ENCODE results near the gene KCNE4. TPM values are rescaled to one million over a fixed set of nuclear protein-coding genes. Genes with fewer than 3 reads are reported as not detected.

KCNE4 gene
- total RNA-seq, 1 donor from 2014 or later: 3.5 TPM

GRCh38 chr2:223039618-223040017, 12.4 kb upstream of the KCNE4 start:
- Mint-ChIP-seq H3K27ac (ENCODE audit: unreplicated experiment) (peak overlapping the region; percentile 65), H3K9me3 (ENCODE audit: unreplicated experiment) (peaks cover 4% of the 10 kb centered on the region), H3K36me3 (ENCODE audit: unreplicated experiment) (peaks cover 2% of the 10 kb centered on the region), H3K4me3 (ENCODE audit: unreplicated experiment) (no peak overlapping the region), H3K4me1 (ENCODE audit: unreplicated experiment) (peaks cover 69% of the 10 kb centered on the region), H3K27me3 (ENCODE audit: unreplicated experiment) (no peaks in the 10 kb centered on the region)
- no peak for DNase-seq (ENCODE audit: extremely low spot score, unreplicated experiment)
- TF ChIP-seq, protein P1, sequence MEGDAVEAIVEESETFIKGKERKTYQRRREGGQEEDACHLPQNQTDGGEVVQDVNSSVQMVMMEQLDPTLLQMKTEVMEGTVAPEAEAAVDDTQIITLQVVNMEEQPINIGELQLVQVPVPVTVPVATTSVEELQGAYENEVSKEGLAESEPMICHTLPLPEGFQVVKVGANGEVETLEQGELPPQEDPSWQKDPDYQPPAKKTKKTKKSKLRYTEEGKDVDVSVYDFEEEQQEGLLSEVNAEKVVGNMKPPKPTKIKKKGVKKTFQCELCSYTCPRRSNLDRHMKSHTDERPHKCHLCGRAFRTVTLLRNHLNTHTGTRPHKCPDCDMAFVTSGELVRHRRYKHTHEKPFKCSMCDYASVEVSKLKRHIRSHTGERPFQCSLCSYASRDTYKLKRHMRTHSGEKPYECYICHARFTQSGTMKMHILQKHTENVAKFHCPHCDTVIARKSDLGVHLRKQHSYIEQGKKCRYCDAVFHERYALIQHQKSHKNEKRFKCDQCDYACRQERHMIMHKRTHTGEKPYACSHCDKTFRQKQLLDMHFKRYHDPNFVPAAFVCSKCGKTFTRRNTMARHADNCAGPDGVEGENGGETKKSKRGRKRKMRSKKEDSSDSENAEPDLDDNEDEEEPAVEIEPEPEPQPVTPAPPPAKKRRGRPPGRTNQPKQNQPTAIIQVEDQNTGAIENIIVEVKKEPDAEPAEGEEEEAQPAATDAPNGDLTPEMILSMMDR (IDR thresholded peaks at IDR 0.05): no peak

GRCh38 chr2:223040527-223040926, 11.5 kb upstream of the KCNE4 start:
- TF ChIP-seq, protein P1 (IDR thresholded peaks at IDR 0.05): no peak

GRCh38 chr2:223041527-223042109, 10.4 kb upstream of the KCNE4 start:
- Mint-ChIP-seq H3K9me3 (ENCODE audit: unreplicated experiment) (peaks cover 4% of the 10 kb centered on the region), H3K27ac (ENCODE audit: unreplicated experiment) (peak overlapping the region; percentile 98), H3K36me3 (ENCODE audit: unreplicated experiment) (peaks cover 2% of the 10 kb centered on the region), H3K27me3 (ENCODE audit: unreplicated experiment) (no peaks in the 10 kb centered on the region), H3K4me3 (ENCODE audit: unreplicated experiment) (no peak overlapping the region), H3K4me1 (ENCODE audit: unreplicated experiment) (peaks cover 66% of the 10 kb centered on the region)
- TF ChIP-seq, protein P1 (IDR thresholded peaks at IDR 0.05): no peak
- DNase-seq (ENCODE audit: extremely low spot score, unreplicated experiment): peak; percentile 95

More at GRCh38 chr2:223040527-223040926, 11.5 kb upstream of the KCNE4 start:
- DNase-seq (ENCODE audit: extremely low spot score, unreplicated experiment): no peak
- Mint-ChIP-seq H3K27ac (ENCODE audit: unreplicated experiment) (peak overlapping the region; percentile 98), H3K9me3 (ENCODE audit: unreplicated experiment) (peaks cover 4% of the 10 kb centered on the region), H3K36me3 (ENCODE audit: unreplicated experiment) (peaks cover 2% of the 10 kb centered on the region), H3K4me1 (ENCODE audit: unreplicated experiment) (peaks cover 66% of the 10 kb centered on the region), H3K27me3 (ENCODE audit: unreplicated experiment) (no peaks in the 10 kb centered on the region), H3K4me3 (ENCODE audit: unreplicated experiment) (no peak overlapping the region)

- H3K4me1 Mint-ChIP-seq (ENCODE audit: unreplicated experiment): peaks cover 73% of the 10 kb centered on the region
- no peaks in the 10 kb centered on the region for H3K27me3 Mint-ChIP-seq (ENCODE audit: unreplicated experiment)
- TF ChIP-seq, protein P1 (IDR thresholded peaks at IDR 0.05): no peak
- H3K9me3 Mint-ChIP-seq (ENCODE audit: unreplicated experiment): peaks cover 4% of the 10 kb centered on the region
- peak; percentile 5 for DNase-seq (ENCODE audit: extremely low spot score, unreplicated experiment)
- H3K27ac Mint-ChIP-seq (ENCODE audit: unreplicated experiment): peak overlapping the region; percentile 98
- no peak overlapping the region for H3K4me3 Mint-ChIP-seq (ENCODE audit: unreplicated experiment)
- H3K36me3 Mint-ChIP-seq (ENCODE audit: unreplicated experiment): peaks cover 2% of the 10 kb centered on the region
Measured at GRCh38 chr2:223042284-223042683, 9.7 kb upstream of the KCNE4 start.

DNA sequence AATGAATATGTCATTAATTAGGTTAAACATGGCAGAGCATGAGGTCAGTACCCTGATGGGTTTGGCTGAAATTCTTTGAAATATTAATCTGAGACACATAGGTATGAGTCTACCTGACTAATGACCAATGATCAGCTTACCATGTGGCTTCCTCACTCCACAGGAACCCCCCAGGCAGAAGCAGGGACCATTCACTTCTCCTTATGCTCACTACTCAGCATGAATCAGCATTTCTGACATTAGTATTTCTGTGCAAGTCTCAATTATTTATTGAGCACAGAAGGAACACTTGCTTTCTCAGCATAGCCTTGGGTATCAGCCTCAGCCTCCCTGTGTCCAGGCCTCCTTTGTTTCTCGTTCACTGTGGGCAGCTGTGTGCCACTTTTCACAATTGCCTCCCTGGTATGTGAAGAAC, 9.3 kb upstream of the KCNE4 start:
- Mint-ChIP-seq H3K27me3 (ENCODE audit: unreplicated experiment) (no peaks in the 10 kb centered on the region), H3K4me1 (ENCODE audit: unreplicated experiment) (peaks cover 77% of the 10 kb centered on the region), H3K9me3 (ENCODE audit: unreplicated experiment) (peaks cover 4% of the 10 kb centered on the region), H3K4me3 (ENCODE audit: unreplicated experiment) (no peak overlapping the region), H3K27ac (ENCODE audit: unreplicated experiment) (peak overlapping the region; percentile 98), H3K36me3 (ENCODE audit: unreplicated experiment) (peaks cover 2% of the 10 kb centered on the region)
- TF ChIP-seq, protein P1 (IDR thresholded peaks at IDR 0.05): no peak
- DNase-seq (ENCODE audit: extremely low spot score, unreplicated experiment): peak; percentile 36
